Left lobe of liver (tissue), 2 donors: ENCODE data around the gene CDCA4. TPM values are rescaled to one million over a fixed set of nuclear protein-coding genes. Genes with fewer than 3 reads are reported as not detected.
A peak's percentile ranks its signal among the peaks of the same experiment; 100 is the strongest.
"Not testable (repeated sequence)": the region's sequence is repeated elsewhere in the genome, so short reads cannot be mapped to it uniquely, and the experiment has no call there.

Experiments used
- ATAC-seq: fragments of 200-7000 bp; cut with Tn5 transposase; one replicate; pipeline ENCODE4 v1.9.1; 2020; ENCODE audit warnings: mild to moderate bottlenecking, moderate library complexity
- DNase-seq: peaks from one replicate; pipeline ENCODE4 v3.0.0-alpha.2; 2020; ENCODE audit warnings: low spot score
- total RNA-seq: library from RNA; stranded (reverse); gene quantifications from one replicate; pipeline ENCODE4 v1.2.1, GENCODE V29; 2021
- donor health status: DM: no; HTN: no; CAD: no; lungs with moderate emphysema.
- donor health status: DM: no; HTN: yes; CAD: no.

The CDCA4 gene
- total RNA-seq, result 1.4 TPM

DNA sequence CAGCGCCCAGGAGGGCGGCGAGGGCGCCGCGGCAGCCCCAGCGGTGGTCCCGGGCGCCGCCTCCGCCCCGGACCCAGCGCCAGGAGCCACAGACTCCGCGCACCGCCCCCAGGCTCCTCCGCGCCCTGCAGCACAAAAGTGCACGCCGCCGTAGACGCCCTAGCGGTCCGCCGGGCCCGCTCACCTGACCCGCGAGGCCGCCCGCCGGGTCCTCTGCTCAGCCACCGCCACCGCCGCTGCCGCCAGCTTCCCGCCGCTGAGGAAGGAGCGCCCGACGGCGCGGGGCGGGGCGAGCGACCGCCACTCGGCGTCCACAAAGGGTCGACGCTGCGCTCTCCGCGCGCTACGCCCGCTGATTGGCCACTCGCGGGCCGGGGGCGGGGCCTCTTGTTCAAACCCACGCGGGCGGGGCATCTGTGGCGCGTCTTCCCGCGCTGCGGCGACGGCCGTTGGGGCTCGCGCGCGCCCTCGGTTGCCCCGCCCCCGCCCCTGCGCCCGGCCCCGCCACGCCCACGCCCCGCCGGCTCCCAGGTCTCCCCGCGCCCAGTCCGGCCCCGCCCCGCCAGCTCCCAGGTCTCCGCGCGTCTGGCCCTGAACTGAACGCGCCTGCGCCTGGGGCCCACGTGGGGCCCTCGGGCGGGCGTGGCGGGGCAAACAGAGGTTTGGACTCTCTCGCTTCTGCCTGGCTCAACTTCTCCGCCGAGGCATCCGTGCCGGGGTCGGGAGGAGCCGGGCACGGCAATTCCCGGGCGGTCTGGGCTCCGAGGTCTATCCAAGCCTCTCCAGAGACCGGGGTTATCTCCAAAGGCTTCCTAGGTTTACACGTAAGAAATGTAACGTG is at the start of gene CDCA4:
TSS of gene CDCA4 (minus strand) at position 269 of the 841 bp plus-strand sequence. CDS start 9,154 bp downstream, outside the sequence.
- ATAC-seq, result peak; percentile 96
- peak; percentile 98 for DNase-seq

DNA sequence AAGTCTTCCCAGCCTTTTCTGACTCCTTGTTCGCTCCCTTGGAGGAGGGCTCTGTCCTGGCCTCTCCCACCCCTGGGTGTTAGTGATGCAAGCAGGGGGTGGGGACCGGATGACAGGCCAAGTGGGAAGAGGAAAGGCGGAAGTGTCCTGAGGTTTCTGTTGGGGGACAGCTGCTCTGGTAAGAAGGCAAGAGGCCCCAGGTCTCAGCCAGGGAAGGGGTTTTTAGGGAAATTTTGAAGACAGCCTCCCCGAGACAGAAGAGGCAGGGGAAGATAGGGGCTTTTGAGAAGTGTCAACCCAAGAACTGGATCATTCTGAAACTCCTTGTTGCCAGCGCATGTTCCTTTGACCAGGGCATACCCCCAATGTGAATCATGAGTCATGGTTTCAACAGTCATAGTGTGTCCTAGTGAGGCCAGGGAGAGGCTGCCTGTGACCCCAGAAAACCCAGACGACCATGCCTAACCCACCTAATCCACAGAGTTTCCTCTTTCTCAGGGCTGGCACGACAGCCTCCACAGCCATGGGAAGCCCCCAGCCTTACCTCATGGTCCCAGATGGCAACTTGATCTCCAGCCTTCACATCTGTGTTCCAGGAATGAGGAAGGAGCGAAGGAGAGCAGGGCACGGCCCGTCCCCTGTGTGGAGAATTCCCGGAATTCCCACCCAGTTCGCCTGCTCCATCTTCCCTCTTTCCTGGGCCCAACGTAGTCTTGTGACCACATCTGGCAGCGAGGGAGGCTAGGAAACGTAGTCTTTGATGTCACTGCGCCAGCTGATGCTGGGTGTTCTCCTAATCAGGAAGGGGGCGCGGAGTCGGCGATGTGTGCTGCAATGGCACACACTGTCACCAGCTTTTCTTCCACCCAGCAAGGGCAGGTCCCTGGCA is 49.2 kb upstream of the CDCA4 start:
- ATAC-seq (peak; percentile 31), DNase-seq (peak; percentile 50)

DNA sequence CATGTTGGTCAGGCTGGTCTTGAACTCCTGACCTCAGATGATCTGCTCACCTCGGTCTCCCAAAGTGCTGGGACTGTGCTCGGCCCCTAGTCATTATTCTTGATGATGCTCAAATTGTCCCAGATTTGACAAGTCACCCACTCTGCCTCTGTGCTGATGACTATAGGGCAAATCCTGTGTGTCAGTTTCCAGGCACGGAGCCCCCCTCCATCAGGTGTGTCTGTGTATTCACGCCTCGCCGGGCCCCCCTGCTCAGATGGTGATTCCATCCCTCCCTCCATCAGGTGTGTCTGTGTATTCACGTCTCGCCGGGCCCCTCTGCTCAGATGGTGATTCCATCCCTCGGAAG is 48.6 kb upstream of the CDCA4 start:
- DNase-seq, result no peak
- ATAC-seq, result no peak

DNA sequence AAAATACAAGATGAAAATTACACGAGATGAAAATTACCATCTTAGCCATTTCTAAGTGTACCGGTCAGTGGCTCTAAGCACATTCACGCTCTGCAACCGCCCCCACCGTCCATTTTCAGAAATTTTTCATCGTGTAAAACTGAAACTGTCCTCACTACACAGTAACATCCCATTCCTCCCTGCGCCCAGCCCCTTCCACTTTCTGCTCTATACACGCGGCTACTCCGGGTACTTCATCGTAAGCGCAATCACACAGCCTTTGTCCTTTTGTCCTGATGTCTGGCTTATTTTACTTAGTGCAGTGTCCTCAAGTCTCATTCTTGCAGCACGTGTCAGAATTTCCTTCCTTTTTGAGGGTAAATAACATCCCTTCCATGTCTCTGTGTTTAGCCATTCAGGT is 47.9 kb upstream of the CDCA4 start:
- no peak for ATAC-seq
- no peak for DNase-seq

DNA sequence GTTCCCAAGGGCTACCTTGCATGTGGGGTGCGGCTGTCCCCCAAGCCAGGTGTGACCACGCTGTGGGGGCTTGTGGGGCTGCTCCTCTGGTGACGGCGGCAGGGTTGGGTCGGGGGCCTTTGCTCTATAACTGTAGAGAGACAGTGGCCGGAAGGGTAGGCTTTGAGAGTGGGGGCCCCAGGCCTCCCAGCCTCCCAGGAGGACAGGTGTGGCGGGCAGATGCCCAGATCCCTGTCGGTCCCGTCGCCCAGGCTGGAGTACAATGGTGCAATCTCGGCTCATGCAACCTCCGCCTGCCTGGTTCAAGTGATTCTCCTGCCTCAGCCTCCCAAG is 47.1 kb upstream of the CDCA4 start:
- no peak for DNase-seq
- ATAC-seq, result no peak

DNA sequence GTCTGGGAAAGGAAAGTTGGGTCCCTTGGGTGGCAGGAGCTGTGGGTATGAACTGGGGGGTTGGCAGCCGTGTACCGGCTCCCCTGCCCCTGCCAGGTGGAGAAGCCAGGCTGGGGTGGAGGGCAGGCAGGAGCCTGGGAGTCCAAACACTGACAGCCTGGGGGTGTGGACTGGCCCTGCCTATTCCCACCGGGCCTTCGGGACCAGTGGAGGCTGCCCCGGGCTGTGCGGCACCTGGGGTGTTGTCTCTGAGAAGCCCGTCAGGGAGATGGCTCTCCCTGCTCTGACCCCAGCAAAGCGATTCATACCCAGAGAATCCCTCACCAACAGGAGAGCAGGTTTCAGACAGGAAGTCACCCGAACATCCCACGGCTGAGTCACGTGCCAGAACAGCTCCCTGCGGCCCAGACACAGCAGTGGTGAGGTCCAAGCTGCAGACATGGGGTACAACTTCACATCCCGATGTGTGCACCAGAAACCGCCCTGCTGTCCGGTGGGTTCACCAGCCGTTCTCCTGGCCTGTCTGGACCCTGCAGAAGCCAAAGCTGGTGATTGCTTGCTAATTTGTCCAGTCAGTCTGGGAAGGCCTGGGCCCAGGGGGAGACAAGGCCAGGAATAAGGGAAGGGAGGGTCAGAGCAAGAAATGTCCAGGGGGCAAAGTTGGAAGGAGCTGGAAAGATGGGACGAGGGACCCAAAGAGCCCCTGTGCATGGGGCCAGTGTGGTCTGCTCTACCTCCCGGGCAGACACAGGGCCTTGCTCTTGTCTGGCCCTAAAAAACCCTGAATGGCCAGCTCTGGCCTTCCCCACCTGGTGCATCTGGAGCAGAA is 46.5 kb upstream of the CDCA4 start:
- DNase-seq, result peak; percentile 43
- ATAC-seq, result no peak

DNA sequence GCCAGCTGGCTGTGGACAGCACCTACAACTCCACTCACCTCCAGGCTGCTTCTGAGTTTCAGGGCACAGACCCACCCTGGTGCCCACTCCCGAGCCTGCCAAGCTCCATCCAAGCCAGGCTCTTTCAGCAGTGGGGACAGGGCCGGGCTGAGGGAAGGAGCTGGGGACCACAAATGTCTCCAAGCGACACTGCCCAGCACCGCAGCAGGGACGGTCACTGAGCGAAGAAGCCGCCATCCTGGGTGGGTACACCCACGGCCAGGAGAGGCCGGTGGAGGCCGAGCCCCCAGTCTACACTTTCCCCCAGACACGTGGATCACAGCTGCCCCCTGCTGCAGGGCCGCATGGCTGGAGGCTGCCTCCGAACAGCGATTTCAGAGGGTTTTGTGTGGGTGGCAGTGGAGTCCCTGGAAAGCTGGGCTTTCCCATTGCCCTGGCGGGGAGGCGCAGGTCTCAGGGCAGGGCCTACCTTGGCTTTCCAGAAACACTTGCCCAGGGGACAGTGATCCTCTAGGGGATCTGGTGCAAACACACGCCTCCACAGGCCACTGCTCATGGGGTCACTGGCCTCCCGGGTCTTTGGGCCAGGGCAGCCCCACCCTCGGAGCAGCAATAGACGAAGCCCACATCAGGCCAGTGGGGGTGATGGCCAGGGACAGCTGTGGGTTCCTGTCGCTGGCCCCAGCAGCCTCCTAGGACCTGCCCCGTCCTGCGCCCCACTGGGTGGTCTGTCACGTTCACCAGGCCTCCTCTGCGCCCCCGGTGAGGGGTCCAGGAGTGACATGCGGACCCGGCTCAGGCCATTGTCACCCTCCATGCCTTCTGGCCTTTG is 45.6 kb upstream of the CDCA4 start:
- no peak for DNase-seq
- ATAC-seq, result no peak

DNA sequence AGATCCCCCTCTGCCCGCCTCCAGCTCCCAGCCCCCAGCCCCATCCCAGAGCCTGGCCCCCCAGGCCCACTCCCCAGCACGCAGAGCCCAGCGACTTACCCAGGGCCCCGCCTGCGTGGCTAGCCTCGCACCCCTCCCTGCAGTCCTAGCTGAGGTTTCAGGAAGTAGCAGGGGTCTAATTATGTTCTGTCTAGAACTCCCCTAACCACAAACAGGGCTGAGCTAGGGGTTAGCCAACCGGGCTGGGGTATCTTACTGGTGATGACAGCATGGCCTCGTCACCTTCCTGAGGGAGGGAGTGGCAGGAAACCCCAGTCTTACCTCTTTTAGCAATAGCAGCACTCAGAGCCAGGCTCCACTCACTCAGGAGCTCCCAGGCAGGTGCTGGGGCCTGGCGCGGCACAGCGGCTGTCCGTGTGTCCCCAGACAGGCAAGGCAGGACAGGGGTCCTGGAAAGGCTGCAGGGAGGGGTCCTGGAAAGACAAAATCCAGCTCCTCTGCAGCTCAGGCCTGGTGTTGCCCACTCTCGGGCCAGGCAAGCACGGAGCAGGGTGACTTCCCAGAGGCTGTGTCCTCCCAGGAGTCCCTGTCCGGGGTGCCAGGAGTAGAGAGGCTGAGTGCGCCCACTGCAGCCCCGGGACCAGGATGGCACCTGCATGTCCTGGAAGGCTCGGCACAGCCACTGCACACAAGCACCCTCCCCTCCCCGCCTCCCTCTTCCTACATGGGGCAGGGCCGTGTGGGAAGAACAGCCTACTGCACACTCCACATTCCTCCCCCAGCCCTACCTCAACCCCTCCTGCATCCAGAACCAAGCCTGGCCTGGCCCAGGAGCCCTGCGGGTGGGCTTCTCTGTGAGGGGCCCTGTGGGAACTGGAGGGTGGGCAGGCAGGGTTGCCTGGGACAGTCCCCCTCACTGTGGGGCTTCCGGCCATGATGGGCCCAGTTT is 44.7 kb upstream of the CDCA4 start, which contains the start of gene GPR132:
TSS of gene GPR132 (minus strand) at position 151 of the 949 bp plus-strand sequence. CDS start 10,010 bp downstream, outside the sequence.
- peak; percentile 30 for ATAC-seq
- DNase-seq, result no peak

DNA sequence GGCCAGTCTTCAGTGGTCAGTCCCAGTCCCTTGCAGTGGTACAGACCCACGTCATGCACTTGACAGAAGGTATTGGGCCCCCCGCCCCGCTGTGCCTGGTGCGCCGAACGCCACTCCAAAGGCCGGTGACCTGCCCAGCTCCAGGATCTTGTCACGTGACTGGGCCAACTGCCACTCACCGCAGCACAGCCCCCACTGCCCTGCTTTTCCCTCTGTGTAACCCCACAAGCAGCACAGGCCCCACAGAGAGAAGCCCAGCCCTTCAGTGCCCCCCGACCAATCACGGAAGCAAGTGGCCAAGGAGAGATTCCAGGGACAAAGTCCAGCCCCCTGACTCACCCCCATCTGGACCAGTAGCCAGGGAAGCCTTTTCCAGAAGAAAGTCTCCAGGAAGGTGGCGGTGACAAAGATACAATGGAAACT is 43.8 kb upstream of the CDCA4 start:
- no peak for DNase-seq
- peak; percentile 33 for ATAC-seq

DNA sequence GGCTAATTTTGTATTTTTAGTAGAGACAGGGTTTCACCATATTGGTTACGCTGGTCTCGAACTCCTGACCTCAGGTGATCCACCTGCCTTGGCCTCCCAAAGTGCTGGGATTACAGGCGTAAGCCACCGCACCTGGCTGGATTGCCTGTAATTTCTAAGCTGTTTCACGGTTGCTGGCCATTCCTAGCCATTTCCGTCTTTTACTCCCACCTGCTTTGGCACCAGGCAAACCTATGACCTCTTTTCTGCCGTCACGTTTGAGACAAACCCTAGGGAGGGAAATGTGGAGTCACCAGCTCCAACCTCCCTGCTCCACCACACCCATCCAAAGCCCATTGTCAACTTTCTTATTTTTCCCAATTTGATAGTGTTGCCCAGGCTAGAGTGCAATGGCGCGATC is 43.1 kb upstream of the CDCA4 start:
- DNase-seq, result no peak
- no peak for ATAC-seq

DNA sequence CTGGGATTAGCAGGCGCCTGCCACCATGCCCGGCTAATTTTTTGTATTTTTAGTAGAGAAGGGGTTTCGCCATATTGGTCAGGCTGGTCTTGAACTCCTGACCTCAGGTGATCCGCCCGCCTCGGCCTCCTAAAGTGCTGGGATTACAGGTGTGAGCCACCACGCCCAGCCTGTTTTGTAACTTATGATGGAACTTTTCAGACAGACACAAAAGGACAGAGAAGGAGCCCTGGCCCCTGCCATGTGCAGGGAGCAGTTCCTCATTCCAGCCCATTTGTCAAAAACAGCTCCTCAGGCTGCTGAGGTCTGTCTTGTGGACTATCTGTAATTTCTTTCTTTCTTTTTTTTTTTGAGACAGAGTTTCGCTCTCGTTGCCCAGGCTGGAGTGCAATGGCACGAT is 42.6 kb upstream of the CDCA4 start:
- not testable (repeated sequence) for ATAC-seq

DNA sequence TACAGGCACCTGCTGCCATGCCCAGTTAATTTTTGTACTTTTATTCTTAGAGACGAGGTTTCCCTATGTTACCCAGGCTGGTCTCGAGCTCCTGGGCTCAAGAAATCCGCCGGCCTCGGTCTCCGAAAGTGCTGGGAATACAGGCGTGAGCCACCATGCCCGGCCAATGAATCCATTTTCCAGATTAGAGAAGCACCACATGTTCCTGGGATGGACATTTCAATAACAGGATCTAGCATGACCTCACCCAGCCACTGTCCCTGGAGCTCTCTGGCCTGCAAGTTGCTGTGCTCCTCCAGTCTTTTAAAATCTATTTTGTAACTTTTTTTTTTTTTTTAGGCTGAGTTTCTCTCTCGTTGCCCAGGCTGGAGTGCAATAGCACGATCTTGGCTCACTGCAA is 42.2 kb upstream of the CDCA4 start:
- no peak for ATAC-seq
- DNase-seq, result no peak

More for the DNA sequence above, 42.6 kb upstream of the CDCA4 start:
- not testable (repeated sequence) for DNase-seq

DNA sequence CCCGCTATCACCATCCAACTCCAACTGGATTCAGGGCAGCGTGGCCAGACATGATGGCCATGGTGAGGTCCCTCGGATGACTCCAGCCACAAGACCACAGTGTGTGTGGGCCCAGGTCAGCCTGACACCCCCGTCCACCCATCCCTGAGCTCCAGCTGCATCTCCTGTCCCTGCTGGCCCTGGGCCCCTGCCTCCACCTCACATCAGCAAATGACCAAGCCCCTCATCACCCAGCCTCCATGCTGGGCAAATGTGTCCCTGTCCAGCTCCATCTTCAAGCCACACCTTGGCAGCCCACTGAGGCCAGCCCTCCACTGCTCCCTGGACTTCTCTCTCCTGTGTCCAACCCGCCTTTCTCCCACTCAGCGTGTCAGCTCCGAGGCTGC is 41.2 kb upstream of the CDCA4 start:
- ATAC-seq (no peak), DNase-seq (no peak)

DNA sequence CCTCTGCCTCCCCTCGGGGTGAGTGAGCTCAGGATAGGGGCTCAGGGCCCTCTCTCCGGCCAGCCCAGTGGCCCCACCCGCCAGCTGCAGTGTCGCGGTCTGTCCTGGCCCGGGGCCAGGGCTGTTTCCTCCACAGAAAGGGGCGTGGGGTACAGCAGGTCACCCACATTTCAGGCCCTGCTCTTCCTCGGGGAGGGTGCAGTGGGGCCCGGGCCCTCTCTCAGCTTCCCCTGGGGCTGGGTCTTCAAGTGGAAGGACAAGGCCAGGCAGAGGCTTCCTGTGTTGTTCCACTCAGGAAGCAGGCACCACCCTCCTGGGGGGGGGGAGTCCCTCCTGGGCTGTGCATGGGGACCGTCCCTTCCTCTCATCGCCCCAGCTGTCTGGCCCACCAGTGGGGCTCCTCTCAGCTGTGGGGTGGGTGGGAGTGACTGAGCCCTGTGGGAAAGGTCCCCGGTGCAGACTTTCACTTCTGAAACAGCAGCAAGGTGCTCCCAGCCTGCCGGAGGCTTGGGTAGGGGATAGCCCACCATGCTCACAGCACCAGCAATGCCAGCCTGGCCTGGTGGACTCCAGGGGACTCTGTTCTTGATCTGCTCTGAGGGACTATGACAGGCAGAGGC is 40.7 kb upstream of the CDCA4 start:
- ATAC-seq (peak; percentile 45), DNase-seq (peak; percentile 48)

DNA sequence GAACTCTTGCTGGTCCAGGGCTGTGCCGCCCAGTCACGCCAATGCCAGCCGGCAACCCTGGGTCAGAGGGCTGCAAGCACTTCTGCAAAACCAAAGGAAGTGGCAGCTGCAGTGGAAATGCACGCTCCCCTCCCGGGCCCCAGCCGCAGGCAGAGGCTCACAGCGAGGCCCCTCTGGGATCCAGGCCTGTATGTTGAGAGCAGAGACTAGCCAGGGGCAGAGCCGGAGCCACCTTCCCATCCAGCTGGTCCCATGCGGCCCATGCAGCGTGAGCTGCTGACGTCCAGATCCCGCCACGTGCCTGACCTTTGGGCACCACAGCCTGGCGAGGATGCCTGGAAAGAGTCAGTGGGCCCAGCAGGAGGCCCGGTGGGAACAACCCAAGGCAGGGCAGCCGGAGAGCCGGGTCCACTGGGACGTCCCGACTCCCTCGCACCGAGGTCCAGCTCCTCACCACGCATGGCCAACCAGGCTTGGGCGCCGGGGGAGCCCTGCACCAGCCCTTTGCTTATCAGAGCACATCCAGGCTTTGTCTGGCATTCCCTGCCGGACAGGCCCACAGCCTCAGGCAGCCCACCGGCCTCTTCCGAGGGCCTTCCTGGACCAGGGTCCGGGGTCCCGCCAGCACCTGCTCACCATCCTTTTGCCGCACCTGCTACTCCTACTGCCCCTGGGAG is 40.0 kb upstream of the CDCA4 start:
- peak; percentile 31 for ATAC-seq
- DNase-seq, result peak; percentile 46

DNA sequence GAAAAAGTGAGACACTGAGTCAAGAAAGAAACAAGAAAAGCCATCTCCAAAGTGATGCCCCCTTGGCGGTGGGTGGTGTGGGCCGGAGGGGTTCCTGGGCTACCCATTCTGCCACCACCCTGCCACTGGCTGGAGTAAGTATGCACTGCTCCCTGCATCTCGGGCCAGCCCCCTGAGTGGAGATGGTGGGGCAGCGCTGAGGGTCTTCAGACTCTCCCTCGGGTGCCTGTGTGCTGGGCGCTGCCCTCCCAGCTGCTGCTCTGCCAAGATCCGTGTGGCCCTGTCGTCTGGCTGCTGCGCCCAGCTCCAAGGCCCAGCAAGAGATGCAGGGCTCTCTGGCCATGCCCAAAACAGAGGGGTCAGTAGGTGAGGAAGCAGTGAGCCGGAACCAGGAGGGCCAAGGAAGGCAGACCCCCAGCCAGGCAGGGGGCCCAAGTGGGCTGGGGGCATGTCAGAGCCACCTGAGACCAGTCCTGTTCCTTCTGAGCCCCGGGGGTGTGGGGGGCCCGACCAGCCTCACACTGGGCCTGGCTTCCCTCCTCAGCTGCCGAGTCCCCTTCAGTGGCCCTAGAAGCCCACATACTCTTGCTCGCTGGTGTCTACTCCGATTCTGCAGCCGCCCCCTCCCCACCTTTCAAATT is 39.2 kb upstream of the CDCA4 start:
- DNase-seq, result no peak
- ATAC-seq, result no peak
